ENCODE data around the gene STIMATE. TPM values are rescaled to one million over a fixed set of nuclear protein-coding genes. Genes with fewer than 3 reads are reported as not detected.

The STIMATE gene
- total and polyA plus RNA-seq, 4 donors, result 17.7 to 38.6 (median 31.6) TPM

DNA sequence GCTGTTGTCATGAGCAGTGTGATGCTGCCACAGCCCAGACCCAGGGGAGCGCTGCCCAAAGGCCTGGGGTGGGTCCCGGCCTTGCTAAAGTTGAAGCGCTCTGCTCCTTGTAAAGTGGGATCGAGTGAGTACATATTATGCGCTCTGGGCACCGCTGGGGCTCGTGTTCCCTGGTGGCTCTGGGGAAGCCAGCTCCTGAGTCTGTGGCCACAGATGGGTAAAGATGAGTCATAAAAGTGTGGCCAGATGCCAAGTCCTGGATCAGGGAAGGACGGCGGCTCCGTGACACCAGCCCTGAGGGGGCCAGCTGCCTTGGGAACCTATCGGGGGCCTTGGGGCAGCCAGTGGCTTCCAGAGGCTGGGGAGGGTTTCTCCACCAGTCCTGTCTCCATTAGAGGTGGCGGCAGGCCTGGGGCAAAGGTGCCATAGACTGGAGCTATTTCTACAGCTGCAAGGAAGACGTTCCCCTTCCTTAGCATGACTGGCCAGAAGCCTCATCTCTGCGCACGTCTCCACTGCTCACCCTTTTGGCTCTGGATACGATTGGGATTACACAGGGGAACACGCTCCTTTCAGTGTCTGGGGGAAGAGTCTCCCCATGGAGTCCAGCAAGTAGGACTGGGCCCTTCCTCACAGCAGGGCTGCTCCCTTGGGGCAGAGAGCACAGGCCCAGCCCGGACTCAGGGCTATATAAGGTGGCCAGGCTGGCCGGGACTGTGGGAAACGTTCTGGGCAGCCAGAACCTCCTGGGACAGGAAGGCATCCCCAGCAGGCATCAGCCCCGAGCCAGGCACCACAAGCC, 65.6 kb downstream of the STIMATE start:
- DNase-seq (peak; percentile 86 to 91), ATAC-seq (ENCODE audit: low FRiP score) (peak; percentile 79)
- H3K4me3 ChIP-seq (ENCODE audit: low read length in 2 of 2), result no peak overlapping the region
- WGBS, 2 donors, result 7 to 13% methylated on average over 21 of the region's 21 CpGs
- intact Hi-C loops (cut with DNase I), result loop anchor here (5.0 kb wide), 2 partner anchors 61 to 64 kb away; no protein-coding TSS in a partner anchor
- H3K4me1 ChIP-seq (ENCODE audit: control insufficient read depth in 1 of 2, insufficient read depth in 2 of 2, low read length in 2 of 2), result peaks cover 4 to 6% of the 10 kb centered on the region in 2 donors
- H3K27me3 ChIP-seq (ENCODE audit: control insufficient read depth in 1 of 2, insufficient read depth in 2 of 2, low read length in 1 of 2), result no peaks in the 10 kb centered on the region
- no peaks in the 10 kb centered on the region for H3K9me3 ChIP-seq (ENCODE audit: control insufficient read depth, low read length)
- no peaks in the 10 kb centered on the region for H3K36me3 ChIP-seq (ENCODE audit: control insufficient read depth in 1 of 2, insufficient read depth in 2 of 2, low read length in 1 of 2)
- peak overlapping the region; percentile 77 to 91 for H3K27ac ChIP-seq (ENCODE audit: low read depth in 1 of 2, low read length in 2 of 2)

DNA sequence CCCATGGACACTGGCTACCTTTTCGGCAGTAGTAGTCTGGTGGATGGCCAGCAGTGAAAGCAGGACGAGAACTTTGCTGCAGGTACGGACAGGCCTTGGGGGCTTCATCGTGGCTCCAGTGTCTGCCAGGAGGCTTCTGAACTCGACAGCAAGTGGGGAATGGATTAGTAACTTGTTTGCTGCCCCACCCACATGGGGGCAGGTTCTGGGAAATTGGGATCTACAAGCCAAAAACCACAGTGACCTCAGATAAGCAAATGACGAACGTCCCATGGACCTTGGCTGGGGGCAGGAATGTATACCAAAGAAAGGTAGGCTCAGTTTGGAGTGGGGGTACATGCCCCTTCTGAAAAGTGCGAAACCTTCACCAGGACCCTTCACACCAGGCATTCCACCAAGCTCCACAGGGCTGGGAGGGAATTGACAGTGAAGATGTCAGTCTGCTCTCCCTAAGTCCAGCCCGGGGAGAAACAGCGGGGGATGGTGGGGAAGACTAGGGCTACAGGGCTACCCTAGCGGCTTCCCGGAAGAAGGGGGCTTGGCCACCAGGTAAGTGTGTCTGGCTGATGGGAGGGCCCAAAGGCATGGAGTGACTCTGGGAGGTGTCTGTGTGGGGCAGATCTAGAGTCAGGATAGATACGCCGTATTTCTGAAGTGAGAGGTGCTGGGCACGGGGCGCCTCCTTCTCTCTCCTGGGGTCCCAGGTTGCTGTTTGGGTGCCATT, 66.7 kb downstream of the STIMATE start, which contains the start of gene ITIH4:
ITIH4 (minus strand) TSS at position 138 of the 724 bp plus-strand sequence; CDS start at position 108, 30 bp downstream.
- H3K27ac ChIP-seq (ENCODE audit: low read depth in 1 of 2, low read length in 2 of 2), result peak within 1 kb of the TSS; percentile 73 to 91
- H3K4me1 ChIP-seq (ENCODE audit: control insufficient read depth in 1 of 2, insufficient read depth in 2 of 2, low read length in 2 of 2), result peaks cover 4 to 6% of the 10 kb centered on the region in 2 donors
- peak within 1 kb of the TSS in 1 of 2 donors; percentile 24 for H3K4me3 ChIP-seq (ENCODE audit: low read length in 2 of 2)
- H3K36me3 ChIP-seq (ENCODE audit: control insufficient read depth in 1 of 2, insufficient read depth in 2 of 2, low read length in 1 of 2), result peaks cover 0 to under 1% of the 10 kb centered on the region in 2 donors
- DNase-seq, result no peak
- no peak for ATAC-seq (ENCODE audit: low FRiP score)
- no peaks in the 10 kb centered on the region for H3K9me3 ChIP-seq (ENCODE audit: control insufficient read depth, low read length)
- WGBS, 2 donors, result 53 to 56% methylated on average over 16 of the region's 16 CpGs
- H3K27me3 ChIP-seq (ENCODE audit: control insufficient read depth in 1 of 2, insufficient read depth in 2 of 2, low read length in 1 of 2), result no peaks in the 10 kb centered on the region
- intact Hi-C loops (cut with DNase I), result loop anchor here (5.0 kb wide), 2 partner anchors 62 to 63 kb away; no protein-coding TSS in a partner anchor

DNA sequence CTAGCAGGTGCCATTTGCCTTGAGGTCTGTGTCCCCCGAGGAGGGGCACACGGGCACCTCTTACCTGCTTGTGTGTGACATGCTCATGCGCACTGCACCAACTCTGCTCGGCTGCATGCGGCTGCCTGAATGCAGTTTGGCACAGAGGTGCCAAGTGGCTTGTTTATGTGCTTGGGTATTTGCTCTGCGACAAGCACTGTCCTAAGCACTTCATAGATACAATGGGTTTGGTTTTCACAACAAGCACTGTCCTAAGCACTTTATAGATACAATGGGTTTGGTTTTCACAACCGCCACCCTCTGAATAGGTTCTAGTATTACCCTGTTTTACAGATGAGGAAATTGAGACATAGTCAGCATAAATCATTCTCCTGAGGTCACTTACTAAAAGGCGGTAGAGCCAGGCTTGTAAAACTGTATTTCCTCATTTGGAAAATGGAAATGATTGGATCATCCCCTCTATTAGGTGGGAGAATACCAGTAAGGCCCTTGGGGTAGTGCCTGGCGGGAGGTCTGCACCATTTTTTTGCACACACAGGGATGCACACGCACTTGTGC, 67.4 kb downstream of the STIMATE start:
- DNase-seq, result no peak
- H3K4me1 ChIP-seq (ENCODE audit: control insufficient read depth in 1 of 2, insufficient read depth in 2 of 2, low read length in 2 of 2), result peaks cover 2 to 6% of the 10 kb centered on the region in 2 donors
- intact Hi-C loops (cut with DNase I), result loop anchor here (5.0 kb wide), 2 partner anchors 62 to 63 kb away; no protein-coding TSS in a partner anchor

DNA sequence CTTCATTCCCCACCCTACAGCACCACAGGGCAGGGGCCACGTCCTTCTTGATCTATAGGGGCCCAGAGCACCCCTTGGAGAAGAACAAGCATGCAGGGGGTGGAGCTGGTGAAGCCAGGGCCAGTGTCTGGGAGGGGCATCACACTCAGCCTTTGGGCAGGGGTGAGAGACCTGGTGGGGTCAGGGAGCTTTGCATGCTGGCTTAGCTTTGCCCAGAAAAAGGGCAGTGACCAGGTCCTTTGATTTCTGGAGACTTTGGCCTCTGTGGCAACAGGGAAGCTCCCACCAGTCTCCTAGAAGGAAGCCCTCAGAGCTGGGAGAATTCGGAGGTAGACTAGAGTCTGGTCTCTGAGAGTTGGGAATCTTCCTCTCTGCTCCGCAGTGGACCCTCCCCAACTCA, 67.9 kb downstream of the STIMATE start:
- Histone ChIP-seq H3K9me3 (ENCODE audit: control insufficient read depth, low read length) (no peaks in the 10 kb centered on the region), H3K4me3 (ENCODE audit: low read length in 2 of 2) (no peak overlapping the region), H3K27ac (ENCODE audit: low read depth in 1 of 2, low read length in 2 of 2) (no peak overlapping the region), H3K4me1 (ENCODE audit: control insufficient read depth in 1 of 2, insufficient read depth in 2 of 2, low read length in 2 of 2) (peaks cover 2 to 6% of the 10 kb centered on the region in 2 donors), H3K36me3 (ENCODE audit: control insufficient read depth in 1 of 2, insufficient read depth in 2 of 2, low read length in 1 of 2) (peaks cover 0 to 2% of the 10 kb centered on the region in 2 donors), H3K27me3 (ENCODE audit: control insufficient read depth in 1 of 2, insufficient read depth in 2 of 2, low read length in 1 of 2) (no peaks in the 10 kb centered on the region)
- no peak for ATAC-seq (ENCODE audit: low FRiP score)
- DNase-seq, result no peak
- intact Hi-C loops (cut with DNase I), result no loop called here
- 89 to 93% methylated on average over 3 of the region's 3 CpGs for WGBS, 2 donors

More for the DNA sequence above, 67.4 kb downstream of the STIMATE start:
- peaks cover 0 to 2% of the 10 kb centered on the region in 2 donors for H3K36me3 ChIP-seq (ENCODE audit: control insufficient read depth in 1 of 2, insufficient read depth in 2 of 2, low read length in 1 of 2)
- no peaks in the 10 kb centered on the region for H3K9me3 ChIP-seq (ENCODE audit: control insufficient read depth, low read length)
- H3K4me3 ChIP-seq (ENCODE audit: low read length in 2 of 2), result peak overlapping the region in 1 of 2 donors; percentile 24
- ATAC-seq (ENCODE audit: low FRiP score), result no peak
- no peaks in the 10 kb centered on the region for H3K27me3 ChIP-seq (ENCODE audit: control insufficient read depth in 1 of 2, insufficient read depth in 2 of 2, low read length in 1 of 2)
- peak overlapping the region; percentile 14 to 51 for H3K27ac ChIP-seq (ENCODE audit: low read depth in 1 of 2, low read length in 2 of 2)
- WGBS, 2 donors, result 73 to 80% methylated on average over 10 of the region's 10 CpGs

DNA sequence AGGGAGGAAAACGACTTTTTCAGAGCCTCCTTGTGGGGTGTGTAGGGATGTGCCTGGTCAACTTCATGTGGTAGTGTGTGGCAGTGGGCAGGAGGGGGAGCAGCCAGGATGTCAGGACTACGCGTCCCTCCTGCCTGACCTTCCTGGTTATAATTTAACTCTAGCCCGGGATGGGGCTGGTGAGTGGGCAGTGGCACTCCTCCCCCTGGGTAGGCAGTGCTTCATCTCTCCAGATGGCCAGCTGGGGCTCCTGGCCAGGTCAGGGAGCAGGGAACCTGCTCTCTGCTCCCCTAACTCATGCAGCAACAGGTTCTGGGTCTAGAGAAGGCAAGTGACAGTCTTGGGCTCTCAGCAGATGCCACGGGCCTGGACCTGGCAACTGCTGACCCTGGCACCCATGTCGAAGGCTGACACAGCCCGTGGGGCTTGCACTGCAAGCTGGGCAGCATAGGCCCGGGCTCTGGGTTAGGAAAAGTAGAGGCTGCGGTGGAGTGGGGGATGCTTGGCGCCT, 69.4 kb downstream of the STIMATE start:
- Histone ChIP-seq H3K27me3 (ENCODE audit: control insufficient read depth in 1 of 2, insufficient read depth in 2 of 2, low read length in 1 of 2) (no peaks in the 10 kb centered on the region), H3K36me3 (ENCODE audit: control insufficient read depth in 1 of 2, insufficient read depth in 2 of 2, low read length in 1 of 2) (peaks cover 0 to 2% of the 10 kb centered on the region in 2 donors), H3K4me3 (ENCODE audit: low read length in 2 of 2) (no peak overlapping the region), H3K27ac (ENCODE audit: low read depth in 1 of 2, low read length in 2 of 2) (no peak overlapping the region), H3K4me1 (ENCODE audit: control insufficient read depth in 1 of 2, insufficient read depth in 2 of 2, low read length in 2 of 2) (peaks cover 2 to 6% of the 10 kb centered on the region in 2 donors), H3K9me3 (ENCODE audit: control insufficient read depth, low read length) (no peaks in the 10 kb centered on the region)
- ATAC-seq (ENCODE audit: low FRiP score), result no peak
- WGBS, 2 donors, result 47 to 52% methylated on average over 10 of the region's 10 CpGs
- no peak for DNase-seq
- intact Hi-C loops (cut with DNase I), result no loop called here

DNA sequence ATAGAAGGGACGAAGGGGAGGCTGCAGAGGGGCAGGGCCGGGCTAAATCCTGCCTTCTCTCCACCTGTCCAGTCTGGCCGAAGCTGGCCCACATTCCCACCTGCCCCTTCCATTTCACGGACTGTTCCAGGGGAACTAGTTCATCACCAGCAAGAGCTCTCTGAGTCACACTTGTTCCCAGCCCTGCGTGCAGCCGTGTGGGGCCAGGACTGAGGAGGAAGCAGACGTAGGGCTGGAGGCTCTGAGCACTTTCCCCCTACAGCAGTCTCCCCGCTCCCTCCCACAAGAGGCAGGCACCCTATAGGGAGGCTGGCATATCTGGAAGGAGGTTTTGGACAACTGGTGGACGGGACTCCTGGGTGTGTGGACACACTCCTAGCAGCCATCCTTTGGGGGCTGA, 69.9 kb downstream of the STIMATE start:
- H3K4me1 ChIP-seq (ENCODE audit: control insufficient read depth in 1 of 2, insufficient read depth in 2 of 2, low read length in 2 of 2), result peaks cover 2 to 6% of the 10 kb centered on the region in 2 donors
- no peak for ATAC-seq (ENCODE audit: low FRiP score)
- intact Hi-C loops (cut with DNase I), result no loop called here
- H3K9me3 ChIP-seq (ENCODE audit: control insufficient read depth, low read length), result no peaks in the 10 kb centered on the region
- no peaks in the 10 kb centered on the region for H3K27me3 ChIP-seq (ENCODE audit: control insufficient read depth in 1 of 2, insufficient read depth in 2 of 2, low read length in 1 of 2)
- no peak for DNase-seq
- 63 to 64% methylated on average over 9 of the region's 9 CpGs for WGBS, 2 donors
- peaks cover 0 to 2% of the 10 kb centered on the region in 2 donors for H3K36me3 ChIP-seq (ENCODE audit: control insufficient read depth in 1 of 2, insufficient read depth in 2 of 2, low read length in 1 of 2)
- H3K4me3 ChIP-seq (ENCODE audit: low read length in 2 of 2), result no peak overlapping the region
- H3K27ac ChIP-seq (ENCODE audit: low read depth in 1 of 2, low read length in 2 of 2), result no peak overlapping the region

DNA sequence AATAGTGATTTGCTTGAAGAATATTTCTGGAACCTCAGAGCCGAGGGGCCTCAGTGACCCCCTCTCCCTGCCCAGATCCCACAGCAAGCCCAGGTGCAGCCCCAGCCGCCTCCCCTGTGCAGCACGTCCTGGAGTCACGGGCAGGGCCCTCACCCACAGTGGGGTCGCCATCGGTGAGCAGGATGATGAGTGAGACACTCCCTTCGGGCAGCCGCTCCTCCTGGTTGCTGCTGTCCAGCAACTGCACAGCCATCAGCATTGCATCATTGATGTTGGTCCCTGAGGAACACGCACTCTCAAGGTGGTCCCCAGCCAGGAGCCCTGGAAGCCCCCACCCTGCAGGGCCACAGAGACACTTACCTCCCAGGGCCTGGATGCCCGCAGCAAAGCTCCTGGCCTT, 73.3 kb downstream of the STIMATE start:
- WGBS, 2 donors, result 93 to 97% methylated on average over 10 of the region's 10 CpGs
- H3K36me3 ChIP-seq (ENCODE audit: control insufficient read depth in 1 of 2, insufficient read depth in 2 of 2, low read length in 1 of 2), result peaks cover 0 to 2% of the 10 kb centered on the region in 2 donors
- H3K4me1 ChIP-seq (ENCODE audit: control insufficient read depth in 1 of 2, insufficient read depth in 2 of 2, low read length in 2 of 2), result no peaks in the 10 kb centered on the region
- DNase-seq, result no peak
- intact Hi-C loops (cut with DNase I), result no loop called here
- H3K4me3 ChIP-seq (ENCODE audit: low read length in 2 of 2), result no peak overlapping the region
- H3K9me3 ChIP-seq (ENCODE audit: control insufficient read depth, low read length), result no peaks in the 10 kb centered on the region
- no peak overlapping the region for H3K27ac ChIP-seq (ENCODE audit: low read depth in 1 of 2, low read length in 2 of 2)
- no peaks in the 10 kb centered on the region for H3K27me3 ChIP-seq (ENCODE audit: control insufficient read depth in 1 of 2, insufficient read depth in 2 of 2, low read length in 1 of 2)
- ATAC-seq (ENCODE audit: low FRiP score), result no peak

DNA sequence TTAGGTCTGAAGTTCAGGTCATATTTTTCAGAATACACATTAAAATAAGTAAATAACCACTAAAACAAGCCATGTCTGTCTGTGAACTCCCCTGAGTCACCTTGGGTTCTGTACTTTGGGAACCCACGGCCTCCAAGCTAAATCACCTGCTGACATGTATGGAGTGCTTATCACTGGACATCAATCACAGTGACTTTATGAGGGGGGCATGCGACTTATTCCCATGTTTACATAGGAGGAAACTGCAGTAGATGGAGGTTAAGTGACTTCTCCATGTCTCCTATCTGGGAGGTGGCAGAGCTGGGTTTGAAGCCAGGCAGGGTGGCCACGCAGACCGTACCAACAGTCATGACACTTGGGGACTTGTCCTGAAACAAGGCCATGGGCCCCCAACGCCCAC, 75.0 kb downstream of the STIMATE start:
- WGBS, 2 donors, result 90 to 93% methylated on average over 5 of the region's 5 CpGs
- H3K36me3 ChIP-seq (ENCODE audit: control insufficient read depth in 1 of 2, insufficient read depth in 2 of 2, low read length in 1 of 2), result peaks cover 0 to 2% of the 10 kb centered on the region in 2 donors
- intact Hi-C loops (cut with DNase I), result no loop called here
- DNase-seq (no peak), ATAC-seq (ENCODE audit: low FRiP score) (no peak)
- no peak overlapping the region for H3K4me3 ChIP-seq (ENCODE audit: low read length in 2 of 2)
- H3K9me3 ChIP-seq (ENCODE audit: control insufficient read depth, low read length), result no peaks in the 10 kb centered on the region
- H3K27me3 ChIP-seq (ENCODE audit: control insufficient read depth in 1 of 2, insufficient read depth in 2 of 2, low read length in 1 of 2), result no peaks in the 10 kb centered on the region
- H3K4me1 ChIP-seq (ENCODE audit: control insufficient read depth in 1 of 2, insufficient read depth in 2 of 2, low read length in 2 of 2), result no peaks in the 10 kb centered on the region
- H3K27ac ChIP-seq (ENCODE audit: low read depth in 1 of 2, low read length in 2 of 2), result no peak overlapping the region

Data from aorta (tissue), 5 donors.